Measurements from ENCODE around the gene NKX2-8.

The NKX2-8 gene

DNA sequence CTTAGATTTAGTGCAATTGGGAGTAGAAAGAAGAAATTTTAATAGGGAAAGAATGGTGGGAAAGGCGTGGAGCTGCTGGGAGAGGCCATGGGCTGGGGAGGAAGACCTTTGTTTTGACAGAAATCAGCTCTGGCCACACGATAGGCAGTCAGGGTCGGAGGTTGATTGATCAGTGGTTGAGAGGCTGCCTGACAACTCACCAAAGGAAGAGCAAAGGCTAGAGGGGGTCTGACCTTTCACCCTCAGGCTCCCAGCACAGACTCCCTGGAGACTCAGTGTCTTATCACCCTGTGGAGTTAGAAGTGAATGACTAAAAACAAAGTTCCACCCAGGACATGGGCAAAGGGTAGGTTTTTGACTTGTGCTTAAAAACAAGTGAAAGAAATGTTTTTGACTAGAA is 18.0 kb upstream of the NKX2-8 start:
- no peaks in the 10 kb centered on the region for H3K36me3 ChIP-seq (ENCODE audit: control insufficient read depth, insufficient read depth, low read length)
- TF ChIP-seq CTCF (IDR thresholded peaks at IDR 0.05; ENCODE audit: insufficient read depth, low read length, poor library complexity, severe bottlenecking) = no peak
- H3K27me3 ChIP-seq (replicated peaks; ENCODE audit: control insufficient read depth, insufficient read depth, low read length) = no peaks in the 10 kb centered on the region
- no peak for DNase-seq (ENCODE audit: extremely low read depth, insufficient read length)
- no peak overlapping the region for H3K4me3 ChIP-seq (replicated peaks; ENCODE audit: low read depth, low read length)

GRCh38 chr14:36591482-36591881 is 9.1 kb upstream of the NKX2-8 start:
- no peak overlapping the region for H3K4me3 ChIP-seq (replicated peaks; ENCODE audit: low read depth, low read length)
- H3K27me3 ChIP-seq (replicated peaks; ENCODE audit: control insufficient read depth, insufficient read depth, low read length) = no peaks in the 10 kb centered on the region; the same call in 1 of the 2 replicates
- H3K36me3 ChIP-seq (ENCODE audit: control insufficient read depth, insufficient read depth, low read length) = no peaks in the 10 kb centered on the region
- TF ChIP-seq CTCF (IDR thresholded peaks at IDR 0.05; ENCODE audit: insufficient read depth, low read length, poor library complexity, severe bottlenecking) = no peak
- no peak for DNase-seq (ENCODE audit: extremely low read depth, insufficient read length)

DNA sequence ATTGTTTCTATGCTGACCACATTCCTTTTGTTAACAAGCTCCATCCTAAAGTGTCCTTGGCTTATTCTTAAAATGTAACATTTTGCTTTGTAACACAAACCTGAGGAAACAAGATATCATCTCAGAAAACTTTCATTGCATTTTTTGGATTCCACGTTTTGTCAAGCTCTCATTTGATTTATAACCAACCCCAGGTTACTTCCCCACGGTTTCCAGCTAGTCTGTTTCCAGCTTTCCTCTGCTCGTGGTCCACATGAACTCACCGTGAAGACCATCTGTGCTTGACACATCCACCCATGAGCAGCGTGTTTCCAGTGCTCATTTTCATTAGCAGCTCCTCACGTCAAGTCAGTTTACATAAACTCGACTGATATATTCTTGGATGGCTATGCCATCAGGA is 6.4 kb upstream of the NKX2-8 start:
- no peak for DNase-seq (ENCODE audit: extremely low read depth, insufficient read length)
- no peak overlapping the region for H3K4me3 ChIP-seq (replicated peaks; ENCODE audit: low read depth, low read length)
- no peaks in the 10 kb centered on the region; the same call in none of the 2 replicates for H3K27me3 ChIP-seq (replicated peaks; ENCODE audit: control insufficient read depth, insufficient read depth, low read length)
- TF ChIP-seq CTCF (IDR thresholded peaks at IDR 0.05; ENCODE audit: insufficient read depth, low read length, poor library complexity, severe bottlenecking) = no peak
- H3K36me3 ChIP-seq (ENCODE audit: control insufficient read depth, insufficient read depth, low read length) = no peaks in the 10 kb centered on the region

- no peaks in the 10 kb centered on the region; the same call in none of the 2 replicates for H3K27me3 ChIP-seq (replicated peaks; ENCODE audit: control insufficient read depth, insufficient read depth, low read length)
- no peak for DNase-seq (ENCODE audit: extremely low read depth, insufficient read length)
Observed at GRCh38 chr14:36588119-36588518, 5.7 kb upstream of the NKX2-8 start.

GRCh38 chr14:36585100-36585499 is 2.7 kb upstream of the NKX2-8 start:
- DNase-seq (ENCODE audit: extremely low read depth, insufficient read length) = no peak
- no peaks in the 10 kb centered on the region; the same call in none of the 2 replicates for H3K27me3 ChIP-seq (replicated peaks; ENCODE audit: control insufficient read depth, insufficient read depth, low read length)

More at GRCh38 chr14:36588119-36588518, 5.7 kb upstream of the NKX2-8 start:
- TF ChIP-seq CTCF (IDR thresholded peaks at IDR 0.05; ENCODE audit: insufficient read depth, low read length, poor library complexity, severe bottlenecking) = no peak
- Histone ChIP-seq H3K4me3 (replicated peaks; ENCODE audit: low read depth, low read length) (no peak overlapping the region), H3K36me3 (ENCODE audit: control insufficient read depth, insufficient read depth, low read length) (no peaks in the 10 kb centered on the region)

More at GRCh38 chr14:36585100-36585499, 2.7 kb upstream of the NKX2-8 start:
- Histone ChIP-seq H3K4me3 (replicated peaks; ENCODE audit: low read depth, low read length) (no peak overlapping the region), H3K36me3 (ENCODE audit: control insufficient read depth, insufficient read depth, low read length) (no peaks in the 10 kb centered on the region)
- no peak for TF ChIP-seq CTCF (IDR thresholded peaks at IDR 0.05; ENCODE audit: insufficient read depth, low read length, poor library complexity, severe bottlenecking)
